Psoas muscle (tissue), 8 donors: ENCODE measurements around the gene EHD4. TPM values are rescaled to one million over a fixed set of nuclear protein-coding genes. Genes with fewer than 3 reads are reported as not detected.
A peak's percentile ranks its signal among the peaks of the same experiment; 100 is the strongest.

Source experiments
- ATAC-seq, 4 donors: fragments of 200-7000 bp; cut with Tn5 transposase; one replicate each; pipeline ENCODE4 v1.9.1; 2020; ENCODE audit warnings: moderate library complexity in 3 of 4, mild to moderate bottlenecking in 2 of 4
- DNase-seq, 2 donors: peaks; one replicate each; pipeline ENCODE4 v3.0.0-alpha.2; 2020
- H3K27ac ChIP-seq: fragments of 200-600 bp; one replicate; pipeline ENCODE4 v1.8.0; 2022
- H3K27me3 ChIP-seq, 3 donors: fragments of 200-600 bp in 1 of 3; one replicate each; pipeline versions ENCODE4 v1.6.1 to v1.8.0; 2013 to 2022; ENCODE audit warnings: low read length in 2 of 3, mild to moderate bottlenecking in 2 of 3, moderate library complexity in 1 of 3; ENCODE audit not compliant: insufficient read depth in 3 of 3
- H3K36me3 ChIP-seq, 2 donors: fragments of 200-600 bp in 1 of 2; one replicate each; pipeline versions ENCODE4 v1.6.1 to v1.8.0; 2013 to 2022; ENCODE audit warnings: low read depth in 1 of 2, mild to moderate bottlenecking in 1 of 2, moderate library complexity in 1 of 2; ENCODE audit not compliant: insufficient read depth in 1 of 2
- H3K4me1 ChIP-seq: fragments of 200-600 bp; one replicate; pipeline ENCODE4 v1.8.0; 2022
- H3K4me3 ChIP-seq: fragments of 200-600 bp; one replicate; pipeline ENCODE4 v1.8.0; 2022; ENCODE audit warnings: mild to moderate bottlenecking
- H3K9me3 ChIP-seq: fragments of 200-600 bp; one replicate; pipeline ENCODE4 v1.8.0; 2022
- CTCF ChIP-seq: fragments of 200-600 bp; IDR thresholded peaks from one replicate; pipeline ENCODE4 v1.8.0; 2022; ENCODE audit warnings: antibody characterized with exemption
- WGBS, 3 donors: extraction: QIAGEN DNeasy Blood & Tissue Kit; methylation state at CpG; one replicate each; pipeline versions ENCODE4 v1.1.6 to v1.1.7; 2013; 5-methylcytosine and 5-hydroxymethylcytosine counted together
- intact Hi-C, 2 donors: fragments of 100-400 bp; cut with DNase I; formaldehyde crosslinking; loops; one replicate each; pipeline versions ENCODE4 v1.11.0 to v1.14.2; 2022
- polyA plus RNA-seq, 3 donors: library from polyadenylated mRNA; stranded (reverse); fragments of 200-250 nt; gene quantifications; one replicate each; pipeline ENCODE4 v1.2.3, GENCODE V29; 2013
- total RNA-seq, 4 donors: library from RNA; stranded (reverse); fragmentation: NEBNext Ultra II Directional in 2 of 4; extraction: Animal tissue kit (Norgen Biotek cat#: 25700) in 2 of 4; gene quantifications; one replicate each; pipeline versions ENCODE4 v1.2.1 to v1.2.4, GENCODE V29; 2021 to 2023
- donor health status: healthy with polysubstance abuse.
- donor health status: DM: no; HTN: no; CAD: no; lungs with moderate emphysema.
- donor health status: Bipolar disorder and iron deficiency.
- donor health status: healthy.
- donor health status: DM: yes; HTN: yes; CAD: no.
- donor health status: DM: no; HTN: no; CAD: no.
- donor health status: DM: no; HTN: no; CAD: no.
- donor health status: DM: yes; HTN: yes; CAD: no.

Gene EHD4
- total and polyA plus RNA-seq, 7 donors, result 1.7 to 9.6 (median 5.3) TPM

- Histone ChIP-seq H3K27ac (no peak overlapping the region), H3K9me3 (no peaks in the 10 kb centered on the region), H3K4me1 (no peaks in the 10 kb centered on the region), H3K4me3 (no peak overlapping the region), H3K36me3 (no peaks in the 10 kb centered on the region), H3K27me3 (no peaks in the 10 kb centered on the region)
- intact Hi-C loops, result loop anchor here in 1 of 2 donors (10.0 kb wide), 1 partner anchor 147 kb away; no protein-coding TSS in a partner anchor
- WGBS, 3 donors, result 85 to 89% (median 86%) methylated on average over 17 of the region's 17 CpGs
- ATAC-seq, result no peak
- TF ChIP-seq CTCF, result no peak
- peak in 1 of 2 donors; percentile 23 for DNase-seq
Measured at GRCh38 chr15:41987246-41987924, 15.0 kb upstream of the EHD4 start.

- H3K4me3 ChIP-seq, result no peak overlapping the region
- no peaks in the 10 kb centered on the region for H3K9me3 ChIP-seq
- intact Hi-C loops, result loop anchor here in 1 of 2 donors (10.0 kb wide), 1 partner anchor 149 kb away; no protein-coding TSS in a partner anchor
- DNase-seq (peak in 1 of 2 donors; percentile 32), ATAC-seq (no peak)
- H3K27ac ChIP-seq, result no peak overlapping the region
- no peak for TF ChIP-seq CTCF
- H3K4me1 ChIP-seq, result no peaks in the 10 kb centered on the region
- no peaks in the 10 kb centered on the region for H3K27me3 ChIP-seq
- WGBS, 3 donors, result 83 to 90% (median 86%) methylated on average over 19 of the region's 19 CpGs
- no peaks in the 10 kb centered on the region for H3K36me3 ChIP-seq
Measured at GRCh38 chr15:41985236-41986160, 13.1 kb upstream of the EHD4 start.

- 88 to 94% (median 91%) methylated on average over 5 of the region's 5 CpGs for WGBS, 3 donors
- DNase-seq (peak in 1 of 2 donors; percentile 6), ATAC-seq (no peak)
- Histone ChIP-seq H3K27ac (no peak overlapping the region), H3K4me1 (no peaks in the 10 kb centered on the region), H3K27me3 (no peaks in the 10 kb centered on the region), H3K36me3 (no peaks in the 10 kb centered on the region), H3K4me3 (no peak overlapping the region), H3K9me3 (no peaks in the 10 kb centered on the region)
- intact Hi-C loops, result loop anchor here in 1 of 2 donors (10.0 kb wide), 1 partner anchor 150 kb away; no protein-coding TSS in a partner anchor
- TF ChIP-seq CTCF, result no peak
Measured at GRCh38 chr15:41984622-41985021, 12.3 kb upstream of the EHD4 start.

GRCh38 chr15:41983621-41984571, 11.5 kb upstream of the EHD4 start:
- Histone ChIP-seq H3K9me3 (no peaks in the 10 kb centered on the region), H3K4me1 (no peaks in the 10 kb centered on the region), H3K4me3 (no peak overlapping the region), H3K27me3 (no peaks in the 10 kb centered on the region), H3K27ac (no peak overlapping the region), H3K36me3 (no peaks in the 10 kb centered on the region)
- ATAC-seq, result peak in 1 of 4 donors; percentile 25
- TF ChIP-seq CTCF, result no peak
- intact Hi-C loops, result loop anchor here in 1 of 2 donors (10.0 kb wide), 1 partner anchor 151 kb away; no protein-coding TSS in a partner anchor
- 90 to 93% (median 92%) methylated on average over 17 of the region's 17 CpGs for WGBS, 3 donors
- peak in 1 of 2 donors; percentile 32 for DNase-seq
